Measurements from ENCODE around the gene ANKRD39. TPM values are rescaled to one million over a fixed set of nuclear protein-coding genes. Genes with fewer than 3 reads are reported as not detected.

ANKRD39 gene
- total and polyA plus RNA-seq, 10 of the 15 experiments (the other 5 are each of a cell fraction or from before 2014, with no cell fraction given): 7.4 to 36.2 (median 23.7) TPM

DNA sequence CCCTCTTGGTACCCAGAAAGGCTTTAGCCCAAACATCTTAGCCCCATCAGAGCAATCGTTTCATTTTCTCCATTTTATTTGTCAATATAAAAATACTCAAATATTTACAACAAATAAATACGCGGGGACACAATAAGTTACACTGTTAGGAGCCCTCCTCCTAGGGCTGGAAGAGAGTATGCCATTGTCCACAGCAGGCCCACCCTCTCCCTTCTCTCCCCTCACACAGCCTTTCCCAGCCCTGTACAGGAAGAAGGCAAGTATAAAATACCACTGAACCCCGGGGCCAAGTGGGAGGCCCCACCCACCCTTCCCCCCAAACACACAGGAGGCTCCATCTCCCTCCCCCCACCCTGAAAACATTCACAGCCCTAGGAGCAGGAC is 1.9 kb upstream of the ANKRD39 start (continued):
- TF ChIP-seq, protein P1, sequence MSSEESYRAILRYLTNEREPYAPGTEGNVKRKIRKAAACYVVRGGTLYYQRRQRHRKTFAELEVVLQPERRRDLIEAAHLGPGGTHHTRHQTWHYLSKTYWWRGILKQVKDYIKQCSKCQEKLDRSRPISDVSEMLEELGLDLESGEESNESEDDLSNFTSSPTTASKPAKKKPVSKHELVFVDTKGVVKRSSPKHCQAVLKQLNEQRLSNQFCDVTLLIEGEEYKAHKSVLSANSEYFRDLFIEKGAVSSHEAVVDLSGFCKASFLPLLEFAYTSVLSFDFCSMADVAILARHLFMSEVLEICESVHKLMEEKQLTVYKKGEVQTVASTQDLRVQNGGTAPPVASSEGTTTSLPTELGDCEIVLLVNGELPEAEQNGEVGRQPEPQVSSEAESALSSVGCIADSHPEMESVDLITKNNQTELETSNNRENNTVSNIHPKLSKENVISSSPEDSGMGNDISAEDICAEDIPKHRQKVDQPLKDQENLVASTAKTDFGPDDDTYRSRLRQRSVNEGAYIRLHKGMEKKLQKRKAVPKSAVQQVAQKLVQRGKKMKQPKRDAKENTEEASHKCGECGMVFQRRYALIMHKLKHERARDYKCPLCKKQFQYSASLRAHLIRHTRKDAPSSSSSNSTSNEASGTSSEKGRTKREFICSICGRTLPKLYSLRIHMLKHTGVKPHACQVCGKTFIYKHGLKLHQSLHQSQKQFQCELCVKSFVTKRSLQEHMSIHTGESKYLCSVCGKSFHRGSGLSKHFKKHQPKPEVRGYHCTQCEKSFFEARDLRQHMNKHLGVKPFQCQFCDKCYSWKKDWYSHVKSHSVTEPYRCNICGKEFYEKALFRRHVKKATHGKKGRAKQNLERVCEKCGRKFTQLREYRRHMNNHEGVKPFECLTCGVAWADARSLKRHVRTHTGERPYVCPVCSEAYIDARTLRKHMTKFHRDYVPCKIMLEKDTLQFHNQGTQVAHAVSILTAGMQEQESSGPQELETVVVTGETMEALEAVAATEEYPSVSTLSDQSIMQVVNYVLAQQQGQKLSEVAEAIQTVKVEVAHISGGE (CRISPR knock-in tag; IDR thresholded peaks at IDR 0.05): no peak
- TF ChIP-seq, protein P2, sequence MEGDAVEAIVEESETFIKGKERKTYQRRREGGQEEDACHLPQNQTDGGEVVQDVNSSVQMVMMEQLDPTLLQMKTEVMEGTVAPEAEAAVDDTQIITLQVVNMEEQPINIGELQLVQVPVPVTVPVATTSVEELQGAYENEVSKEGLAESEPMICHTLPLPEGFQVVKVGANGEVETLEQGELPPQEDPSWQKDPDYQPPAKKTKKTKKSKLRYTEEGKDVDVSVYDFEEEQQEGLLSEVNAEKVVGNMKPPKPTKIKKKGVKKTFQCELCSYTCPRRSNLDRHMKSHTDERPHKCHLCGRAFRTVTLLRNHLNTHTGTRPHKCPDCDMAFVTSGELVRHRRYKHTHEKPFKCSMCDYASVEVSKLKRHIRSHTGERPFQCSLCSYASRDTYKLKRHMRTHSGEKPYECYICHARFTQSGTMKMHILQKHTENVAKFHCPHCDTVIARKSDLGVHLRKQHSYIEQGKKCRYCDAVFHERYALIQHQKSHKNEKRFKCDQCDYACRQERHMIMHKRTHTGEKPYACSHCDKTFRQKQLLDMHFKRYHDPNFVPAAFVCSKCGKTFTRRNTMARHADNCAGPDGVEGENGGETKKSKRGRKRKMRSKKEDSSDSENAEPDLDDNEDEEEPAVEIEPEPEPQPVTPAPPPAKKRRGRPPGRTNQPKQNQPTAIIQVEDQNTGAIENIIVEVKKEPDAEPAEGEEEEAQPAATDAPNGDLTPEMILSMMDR (IDR thresholded peaks at IDR 0.05 in 2 of 3, conservative IDR thresholded peaks at IDR 0.05 in 1 of 3; ENCODE audit: control insufficient read depth in 2 of 3, extremely low read depth in 1 of 3, insufficient read depth in 1 of 3, low read depth in 3 of 3, low read length in 3 of 3): no peak
- TF ChIP-seq RAD21 (IDR thresholded peaks at IDR 0.05; ENCODE audit: insufficient read depth, low read depth, low read length): no peak

DNA sequence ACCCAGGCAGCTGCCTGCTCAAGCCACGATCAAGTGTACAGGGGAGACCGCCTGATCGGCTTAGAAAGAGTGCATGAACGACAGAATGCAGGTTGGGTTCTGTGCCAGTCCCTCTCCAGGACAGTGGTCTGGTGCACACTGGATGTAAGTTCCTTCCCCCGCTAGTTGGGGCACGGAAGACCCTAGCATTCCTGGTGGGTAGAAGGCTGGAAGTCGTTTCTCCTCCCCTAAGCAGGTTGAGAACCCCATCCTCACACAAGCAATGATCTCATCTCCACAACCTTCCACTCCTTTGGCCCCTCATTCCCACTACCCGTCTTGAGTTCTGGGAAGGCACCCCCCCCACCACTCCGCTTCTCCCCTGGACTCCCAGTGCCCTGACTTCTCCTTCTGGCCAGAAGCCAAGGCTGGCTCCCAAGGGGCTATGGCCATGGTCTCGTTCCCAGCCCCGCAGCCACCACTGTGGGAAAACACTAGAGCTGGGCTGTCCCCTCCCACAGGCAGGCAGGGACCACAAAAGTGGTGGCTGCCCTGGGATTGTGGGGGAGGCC is 1.4 kb upstream of the ANKRD39 start:
- in situ Hi-C loops (cut with MboI) (loop anchor here (5.0 to 10.0 kb wide), 2 partner anchors 93 to 256 kb away; partner anchors contain the start of gene ANKRD36), intact Hi-C loops (cut with micrococcal nuclease; ENCODE audit: unreplicated experiment) (no loop called here)
- ChIA-PET SMC1A (ENCODE audit: uncharacterized antibody, unreplicated experiment) (interaction anchor here (2.1 to 4.2 kb wide), 5 partner anchors 9 to 94 kb away, joined by 8 to 99 read pairs (median 13); no protein-coding TSS in a partner anchor), RAD21 (ENCODE audit: unreplicated experiment) (interaction anchor here (1.6 to 3.6 kb wide), 4 partner anchors 9 to 253 kb away, joined by 14 to 148 read pairs (median 30); partner anchors contain the start of gene ANKRD36), CTCF (interaction anchor here (1.0 to 10.4 kb wide), 7 partner anchors 10 to 254 kb away, joined by 3 to 238 read pairs (median 31); partner anchors contain the start of genes ANKRD36 and SEMA4C), POLR2A (interaction anchor here (3.1 kb wide), 1 partner anchor 8 kb away, joined by 30 read pairs; no protein-coding TSS in a partner anchor)
- Histone ChIP-seq H3K4me3 (peak overlapping the region; percentile 55; the same call in 1 of the 2 replicates), H3K4me2 (ENCODE audit: control insufficient read depth, insufficient read depth) (no peak overlapping the region), H3K9ac (ENCODE audit: control insufficient read depth, insufficient read depth, low read length) (no peak overlapping the region), H4K20me1 (ENCODE audit: control insufficient read depth, insufficient read depth) (no peaks in the 10 kb centered on the region), H2AFZ (ENCODE audit: control insufficient read depth, low read depth, low read length) (no peak overlapping the region), H3K9me3 (replicated peaks; ENCODE audit: control insufficient read depth, insufficient read depth, low read length) (no peaks in the 10 kb centered on the region), H3K27ac (ENCODE audit: control insufficient read depth, insufficient read depth) (no peak overlapping the region), H3K79me2 (ENCODE audit: control insufficient read depth, insufficient read depth, low read length) (peaks cover 18% of the 10 kb centered on the region), H3K4me1 (ENCODE audit: control insufficient read depth, insufficient read depth, low read length) (peaks cover 3% of the 10 kb centered on the region; the same call in 1 of the 2 replicates), H3K27me3 (replicated peaks in 1 of 2; ENCODE audit: control insufficient read depth in 2 of 2, insufficient read depth in 2 of 2, low read length in 1 of 2) (no peaks in the 10 kb centered on the region), H3K36me3 (ENCODE audit: control insufficient read depth in 2 of 2, insufficient read depth in 2 of 2, low read length in 1 of 2) (peaks cover 3 to 18% of the 10 kb centered on the region in 2 experiments; a peak in 3 of 4 replicates)
- 92% methylated on average over 11 of the region's 11 CpGs for WGBS (ENCODE audit: insufficient coverage, insufficient replicate concordance, low lambda C conversion rate, missing lambda C conversion rate)
- ATAC-seq (no peak), FAIRE-seq (no peak), DNase-seq (ENCODE audit: low read depth, low spot score) (no peak)
- no TSS peak for BruUV-seq (replicated peaks)
- TF ChIP-seq MTA3 (IDR thresholded peaks at IDR 0.05; ENCODE audit: borderline replicate concordance, low read length): peak; percentile 60; the same call in 1 of the 2 replicates
- TF ChIP-seq FOXK2 (IDR thresholded peaks at IDR 0.05): no peak
- no peak for TF ChIP-seq NRF1 (conservative IDR thresholded peaks at IDR 0.05; ENCODE audit: low read depth, low read length)
- TF ChIP-seq POLR2A (IDR thresholded peaks at IDR 0.05; ENCODE audit: low read depth, low read length): peak; percentile 25; the same call in 1 of the 2 replicates
- peak; percentile 24; the same call in 1 of the 2 replicates for TF ChIP-seq IKZF1 (conservative IDR thresholded peaks at IDR 0.05)
- TF ChIP-seq, protein P3, sequence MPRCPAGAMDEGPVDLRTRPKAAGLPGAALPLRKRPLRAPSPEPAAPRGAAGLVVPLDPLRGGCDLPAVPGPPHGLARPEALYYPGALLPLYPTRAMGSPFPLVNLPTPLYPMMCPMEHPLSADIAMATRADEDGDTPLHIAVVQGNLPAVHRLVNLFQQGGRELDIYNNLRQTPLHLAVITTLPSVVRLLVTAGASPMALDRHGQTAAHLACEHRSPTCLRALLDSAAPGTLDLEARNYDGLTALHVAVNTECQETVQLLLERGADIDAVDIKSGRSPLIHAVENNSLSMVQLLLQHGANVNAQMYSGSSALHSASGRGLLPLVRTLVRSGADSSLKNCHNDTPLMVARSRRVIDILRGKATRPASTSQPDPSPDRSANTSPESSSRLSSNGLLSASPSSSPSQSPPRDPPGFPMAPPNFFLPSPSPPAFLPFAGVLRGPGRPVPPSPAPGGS (IDR thresholded peaks at IDR 0.05; ENCODE audit: borderline replicate concordance, insufficient read depth, low read depth, low read length, poor library complexity, severe bottlenecking): peak; percentile 30
- 0 out of 2 replicates have a peak, but pooled peaks have one; percentile 11 for TF ChIP-seq GATAD2B (conservative IDR thresholded peaks at IDR 0.05; ENCODE audit: low read depth)
- TF ChIP-seq, protein P4, sequence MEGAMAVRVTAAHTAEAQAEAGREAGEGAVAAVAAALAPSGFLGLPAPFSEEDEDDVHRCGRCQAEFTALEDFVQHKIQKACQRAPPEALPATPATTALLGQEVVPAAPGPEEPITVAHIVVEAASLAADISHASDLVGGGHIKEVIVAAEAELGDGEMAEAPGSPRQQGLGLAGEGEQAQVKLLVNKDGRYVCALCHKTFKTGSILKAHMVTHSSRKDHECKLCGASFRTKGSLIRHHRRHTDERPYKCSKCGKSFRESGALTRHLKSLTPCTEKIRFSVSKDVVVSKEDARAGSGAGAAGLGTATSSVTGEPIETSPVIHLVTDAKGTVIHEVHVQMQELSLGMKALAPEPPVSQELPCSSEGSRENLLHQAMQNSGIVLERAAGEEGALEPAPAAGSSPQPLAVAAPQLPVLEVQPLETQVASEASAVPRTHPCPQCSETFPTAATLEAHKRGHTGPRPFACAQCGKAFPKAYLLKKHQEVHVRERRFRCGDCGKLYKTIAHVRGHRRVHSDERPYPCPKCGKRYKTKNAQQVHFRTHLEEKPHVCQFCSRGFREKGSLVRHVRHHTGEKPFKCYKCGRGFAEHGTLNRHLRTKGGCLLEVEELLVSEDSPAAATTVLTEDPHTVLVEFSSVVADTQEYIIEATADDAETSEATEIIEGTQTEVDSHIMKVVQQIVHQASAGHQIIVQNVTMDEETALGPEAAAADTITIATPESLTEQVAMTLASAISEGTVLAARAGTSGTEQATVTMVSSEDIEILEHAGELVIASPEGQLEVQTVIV (IDR thresholded peaks at IDR 0.05; ENCODE audit: borderline replicate concordance, partially characterized antibody): no peak

All from GM12878 (cell line).